SKM-1 treated with dmso at 0.1 percent for 144 hours (cell line): ENCODE results near the gene C1orf87.
A peak's percentile ranks its signal among the peaks of the same experiment; 100 is the strongest.

Experiments used
- DNase-seq: peaks from one replicate; lab custom pipeline; 2025; ENCODE audit not compliant: unreplicated experiment; lab: John Stamatoyannopoulos, UW

Gene C1orf87

DNA sequence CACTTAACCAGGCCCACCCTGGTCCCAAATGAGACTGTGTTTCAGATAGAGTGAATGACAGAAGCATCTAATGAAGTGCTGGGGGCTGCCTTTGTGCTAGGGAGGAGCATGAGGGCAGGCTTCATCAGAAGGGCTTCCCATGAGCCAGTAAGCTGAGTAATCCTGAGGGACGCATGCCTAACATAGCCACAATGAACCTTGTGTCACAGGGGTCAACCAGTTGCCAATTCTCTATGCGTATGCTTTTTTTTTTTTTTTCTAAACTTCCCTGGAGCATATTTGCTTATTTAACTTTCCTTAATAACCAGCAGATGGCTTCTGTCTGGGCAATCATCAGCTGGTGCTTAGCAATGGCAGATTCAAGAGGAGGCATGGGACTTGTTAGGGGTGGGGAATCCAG lies 121.5 kb downstream of the C1orf87 start:
- no peak for DNase-seq

DNA sequence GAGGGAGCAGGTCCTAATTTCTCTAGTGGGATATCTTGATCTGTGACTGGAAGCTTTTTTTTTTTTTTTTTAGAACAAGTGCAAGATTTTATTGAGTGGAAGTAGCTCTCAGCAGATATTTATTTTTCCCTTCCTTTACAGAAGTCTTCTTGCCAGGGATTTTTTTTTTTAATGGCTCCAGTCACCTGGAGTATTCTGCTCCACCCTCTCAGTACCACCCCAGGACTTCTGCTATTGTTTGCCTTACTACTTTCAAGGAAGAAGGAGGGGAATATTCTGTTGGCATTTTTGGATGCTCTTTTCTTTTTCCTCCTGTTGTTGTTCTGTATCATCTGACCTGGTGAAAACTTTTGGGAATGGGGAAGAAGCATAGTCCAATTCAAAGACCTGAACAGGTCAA lies 123.9 kb downstream of the C1orf87 start:
- DNase-seq: no peak

DNA sequence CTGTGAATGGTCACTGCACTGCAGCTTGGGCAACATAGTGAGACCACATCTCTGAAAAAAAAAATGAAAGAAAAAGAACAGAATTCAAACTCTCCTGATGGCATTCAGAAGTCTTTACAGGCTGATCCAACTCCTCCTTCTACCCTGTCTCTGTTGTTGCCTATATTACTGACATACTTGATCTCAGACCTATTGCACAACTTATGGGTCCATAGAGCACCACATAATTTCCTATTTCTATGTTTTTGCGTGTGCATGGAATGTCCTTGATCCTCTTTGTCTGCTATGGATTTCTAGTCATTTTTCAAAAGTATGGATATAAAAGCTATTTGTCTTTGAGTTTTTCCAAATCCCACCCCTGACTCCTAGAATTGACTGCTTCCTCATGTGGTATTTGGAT lies 124.6 kb downstream of the C1orf87 start:
- DNase-seq: no peak

DNA sequence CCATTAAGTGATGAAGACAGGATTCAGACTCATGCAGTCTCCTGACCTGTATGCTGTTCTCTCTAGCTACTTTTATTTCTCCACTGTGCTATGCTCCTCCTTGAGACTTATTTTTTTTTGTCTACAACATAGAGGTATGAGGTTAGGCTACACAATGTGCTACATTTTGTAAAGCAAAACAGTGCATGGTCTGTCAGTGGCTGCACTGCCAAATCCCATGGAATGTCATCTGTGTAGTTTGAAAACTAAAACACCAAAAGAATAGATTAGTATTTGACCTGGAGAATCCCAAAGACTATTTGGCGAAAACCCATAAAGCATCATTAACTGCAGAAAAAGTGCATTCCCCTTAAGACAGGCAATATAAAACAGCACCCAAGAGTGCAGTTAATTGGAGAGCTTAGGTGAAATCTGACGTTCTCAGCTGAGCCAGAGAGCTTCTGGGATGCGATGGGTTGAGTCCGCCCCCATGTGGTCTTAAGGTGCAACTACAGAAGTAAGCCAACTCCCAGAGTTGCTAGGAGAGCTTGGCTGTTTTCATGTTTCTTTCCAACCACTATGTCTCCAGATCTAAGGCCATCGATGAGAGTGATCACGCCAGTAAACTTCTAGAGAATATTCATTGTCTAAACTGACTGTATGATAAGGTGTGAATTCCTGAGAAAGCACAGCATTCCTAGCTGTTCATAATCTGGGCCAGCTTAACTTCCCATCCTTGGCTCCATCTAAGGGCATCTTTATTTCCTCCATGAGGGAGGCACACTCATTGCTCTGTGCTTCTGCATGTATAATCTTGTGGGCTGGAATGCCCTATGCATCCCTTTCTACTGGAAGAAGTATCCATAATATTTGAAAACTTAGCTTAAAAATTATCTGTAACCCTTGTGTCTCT lies 126.3 kb downstream of the C1orf87 start:
- peak; percentile 34 for DNase-seq

DNA sequence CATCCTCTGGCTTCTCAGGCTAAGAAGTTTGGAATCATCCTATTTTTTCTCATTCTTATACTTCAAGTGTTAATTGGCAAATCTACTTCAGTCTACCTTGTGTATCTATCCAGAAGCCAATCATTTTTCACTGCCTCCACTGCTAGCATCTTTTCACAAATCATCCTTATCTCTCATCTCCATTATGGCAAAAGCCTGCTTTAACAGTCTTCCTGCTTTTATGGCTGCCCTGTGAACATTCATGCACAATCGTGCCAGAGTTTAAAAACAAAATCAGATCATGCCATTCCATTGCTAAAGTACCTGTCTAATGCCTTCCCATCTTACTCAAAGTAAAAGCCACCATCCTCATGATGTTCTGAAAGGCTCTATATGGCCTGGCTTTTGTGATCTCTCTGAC lies 127.8 kb downstream of the C1orf87 start:
- no peak for DNase-seq
